Stimulated activated naive CD8-positive, alpha-beta T cell treated with anti-CD3 and anti-CD28 coated beads, Interleukin-15, amount 100 ng/mL, for 72 hours (primary cell): ENCODE measurements around the gene ABHD16B.

ENCODE experiments used
- ATAC-seq: fragments of 150-1000 bp; cut with Tn5 transposase; 2 replicates; pipeline ENCODE4 v1.10.0; 2021; ENCODE audit warnings: mild to moderate bottlenecking, moderate library complexity
- DNase-seq, 2 donors: peaks; one replicate each; pipeline ENCODE4 v3.0.0; 2021 to 2022
- H3K27ac Mint-ChIP-seq, 2 donors: one replicate each; pipeline ENCODE4 v1.8.0; 2022; ENCODE audit warnings: mild to moderate bottlenecking in 2 of 2, mixed read lengths in 2 of 2, moderate library complexity in 2 of 2
- H3K27me3 Mint-ChIP-seq: one replicate; pipeline ENCODE4 v1.8.0; 2022; ENCODE audit warnings: mixed read lengths
- H3K4me1 Mint-ChIP-seq: one replicate; pipeline ENCODE4 v1.8.0; 2022; ENCODE audit warnings: mild to moderate bottlenecking, mixed read lengths
- H3K4me3 Mint-ChIP-seq, 2 donors: one replicate each; pipeline ENCODE4 v1.8.0; 2022; ENCODE audit warnings: mild to moderate bottlenecking in 2 of 2, mixed read lengths in 2 of 2, moderate library complexity in 1 of 2
- H3K9me3 Mint-ChIP-seq, 2 donors: one replicate each; pipeline ENCODE4 v1.8.0; 2022; ENCODE audit warnings: mixed read lengths in 2 of 2

ABHD16B gene

GRCh38 chr20:63861365-63861934 lies at the start of gene ABHD16B:
TSS of gene ABHD16B (plus strand) at chr20:63861498. CDS start at chr20:63861541, 43 bp downstream.
- DNase-seq (no peak), ATAC-seq (no peak)
- Mint-ChIP-seq H3K27ac (peak within 1 kb of the TSS in 1 of 2 donors; percentile 89), H3K4me1 (peaks cover 64% of the 10 kb centered on the region), H3K9me3 (no peaks in the 10 kb centered on the region), H3K27me3 (no peaks in the 10 kb centered on the region), H3K4me3 (no peak within 1 kb of the TSS)

GRCh38 chr20:63814891-63815614 lies 46.2 kb upstream of the ABHD16B start:
- no peaks in the 10 kb centered on the region for H3K4me1 Mint-ChIP-seq
- DNase-seq = no peak
- H3K9me3 Mint-ChIP-seq = no peaks in the 10 kb centered on the region
- H3K27me3 Mint-ChIP-seq = peaks cover 14% of the 10 kb centered on the region
- H3K4me3 Mint-ChIP-seq = no peak overlapping the region
- no peak overlapping the region for H3K27ac Mint-ChIP-seq
- no peak for ATAC-seq

DNA sequence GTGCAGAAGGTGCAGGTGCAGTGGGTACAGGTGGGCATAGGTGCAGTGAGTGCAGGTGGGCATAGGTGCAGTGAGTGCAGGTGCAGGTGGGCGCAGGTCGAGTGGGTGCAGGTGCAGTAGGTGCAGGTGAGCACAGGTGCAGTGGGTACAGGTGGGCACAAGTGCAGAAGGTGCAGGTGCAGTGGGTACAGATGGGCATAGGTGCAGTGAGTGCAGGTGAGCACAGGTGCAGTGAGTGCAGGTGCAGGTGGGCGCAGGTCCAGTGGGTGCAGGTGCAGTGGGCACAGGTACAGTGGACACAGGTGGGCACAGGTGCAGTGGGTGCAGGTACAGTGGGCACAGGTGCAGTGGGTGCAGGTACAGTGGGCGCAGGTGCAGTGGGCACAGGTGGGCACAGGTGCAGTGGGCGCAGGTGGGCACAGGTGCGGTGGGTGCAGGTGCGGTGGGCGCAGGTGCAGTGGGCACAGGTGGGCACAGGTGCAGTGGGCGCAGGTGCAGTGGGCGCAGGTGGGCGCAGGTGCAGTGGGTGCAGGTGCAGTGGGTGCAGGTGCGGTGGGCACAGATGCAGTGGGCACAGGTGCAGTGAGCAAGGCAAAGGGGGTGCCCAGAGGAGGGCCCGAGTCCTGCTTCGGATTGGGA lies 45.6 kb upstream of the ABHD16B start:
- Mint-ChIP-seq H3K9me3 (no peaks in the 10 kb centered on the region), H3K4me1 (no peaks in the 10 kb centered on the region), H3K27ac (no peak overlapping the region), H3K4me3 (no peak overlapping the region), H3K27me3 (peaks cover 14% of the 10 kb centered on the region)
- no peak for DNase-seq
- ATAC-seq = no peak

- Mint-ChIP-seq H3K9me3 (no peaks in the 10 kb centered on the region), H3K27me3 (peaks cover 21% of the 10 kb centered on the region), H3K4me3 (no peak overlapping the region), H3K27ac (no peak overlapping the region), H3K4me1 (no peaks in the 10 kb centered on the region)
- DNase-seq (no peak), ATAC-seq (no peak)
Measured at GRCh38 chr20:63819224-63819921, 41.9 kb upstream of the ABHD16B start.

DNA sequence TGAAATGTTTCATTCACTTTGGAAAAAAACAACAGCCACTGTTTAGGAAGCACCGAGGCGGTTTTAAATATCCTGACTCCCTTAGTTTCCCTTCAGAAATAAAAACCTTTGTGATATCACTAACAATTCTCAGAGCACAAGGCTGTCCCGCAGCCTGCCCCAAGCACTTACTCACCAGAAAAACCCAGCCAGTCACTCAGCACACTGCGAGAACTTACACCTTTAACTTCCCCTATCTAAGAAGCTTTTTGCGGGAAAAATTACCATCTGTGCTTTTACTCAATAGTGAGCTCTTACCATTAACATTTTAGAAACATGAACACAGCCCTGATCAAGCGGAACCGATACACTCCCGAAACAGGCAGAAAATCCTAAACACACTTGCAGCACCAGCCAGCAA lies 39.5 kb upstream of the ABHD16B start:
- Mint-ChIP-seq H3K27ac (peak overlapping the region in 1 of 2 donors; percentile 57), H3K4me3 (no peak overlapping the region), H3K9me3 (no peaks in the 10 kb centered on the region), H3K4me1 (no peaks in the 10 kb centered on the region), H3K27me3 (peaks cover 32% of the 10 kb centered on the region)
- no peak for ATAC-seq
- DNase-seq = no peak

DNA sequence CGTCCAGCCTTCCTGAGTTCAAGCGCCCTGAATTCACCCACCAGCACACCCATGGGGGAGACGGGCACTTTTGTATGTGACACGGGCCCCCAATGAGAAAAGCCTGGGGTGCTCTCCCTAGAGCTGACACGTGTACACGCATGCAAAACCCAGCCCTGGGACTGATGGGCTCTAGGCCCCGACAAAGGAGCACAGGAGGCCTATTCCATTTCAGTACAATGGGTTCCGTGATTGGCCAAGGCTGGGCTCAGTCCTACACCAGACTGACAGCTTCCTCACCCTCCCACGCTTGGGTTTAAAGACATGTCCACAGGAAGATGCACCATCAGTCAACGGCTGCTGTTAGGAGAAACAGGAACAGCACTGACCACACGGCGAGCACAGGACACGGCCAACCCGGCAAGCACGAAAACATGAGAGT lies 39.0 kb upstream of the ABHD16B start:
- Mint-ChIP-seq H3K4me1 (no peaks in the 10 kb centered on the region), H3K27ac (no peak overlapping the region), H3K27me3 (peaks cover 32% of the 10 kb centered on the region), H3K9me3 (no peaks in the 10 kb centered on the region), H3K4me3 (no peak overlapping the region)
- DNase-seq (no peak), ATAC-seq (no peak)

DNA sequence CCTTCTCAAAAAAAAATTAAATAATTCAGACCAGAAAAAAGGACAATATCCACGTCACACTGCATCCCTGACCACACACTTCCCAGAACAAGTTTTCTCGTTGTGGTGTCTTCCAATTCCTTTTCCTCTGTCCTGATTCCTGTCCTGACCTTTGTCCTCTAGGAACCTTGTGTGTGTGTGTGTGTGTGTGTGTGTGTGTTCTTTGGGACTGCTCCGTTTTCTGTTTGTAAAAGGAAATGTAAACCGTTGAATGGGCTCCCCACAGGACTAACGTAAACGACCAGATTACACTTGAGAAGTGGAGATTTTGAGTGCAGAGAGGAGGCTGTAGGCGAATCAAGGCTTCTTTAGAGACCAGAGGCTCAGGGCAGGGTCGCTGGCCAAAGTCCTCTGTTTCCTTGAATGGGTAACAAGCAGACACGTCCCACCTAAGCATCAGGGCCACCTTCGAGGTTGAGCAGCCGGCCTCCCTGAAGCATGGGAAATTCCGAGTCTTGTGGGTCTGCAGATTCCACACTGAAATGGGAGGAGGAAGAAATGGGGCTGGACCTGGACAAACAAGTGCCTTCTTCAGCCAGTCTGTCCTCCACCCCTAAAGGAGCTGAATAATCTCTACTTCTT lies 37.5 kb upstream of the ABHD16B start:
- no peak overlapping the region for H3K4me3 Mint-ChIP-seq
- H3K27ac Mint-ChIP-seq = no peak overlapping the region
- DNase-seq = no peak
- ATAC-seq = no peak
- no peaks in the 10 kb centered on the region for H3K9me3 Mint-ChIP-seq
- H3K4me1 Mint-ChIP-seq = peaks cover under 1% of the 10 kb centered on the region
- H3K27me3 Mint-ChIP-seq = peaks cover 41% of the 10 kb centered on the region

GRCh38 chr20:63825331-63826118 lies 35.8 kb upstream of the ABHD16B start:
- ATAC-seq = no peak
- no peak for DNase-seq
- Mint-ChIP-seq H3K4me3 (no peak overlapping the region), H3K27ac (no peak overlapping the region), H3K27me3 (peaks cover 58% of the 10 kb centered on the region), H3K4me1 (peaks cover 15% of the 10 kb centered on the region), H3K9me3 (no peaks in the 10 kb centered on the region)

GRCh38 chr20:63826753-63827152 lies 34.5 kb upstream of the ABHD16B start:
- DNase-seq (no peak), ATAC-seq (no peak)
- Mint-ChIP-seq H3K4me1 (peaks cover 15% of the 10 kb centered on the region), H3K9me3 (no peaks in the 10 kb centered on the region), H3K27me3 (peaks cover 57% of the 10 kb centered on the region), H3K4me3 (no peak overlapping the region), H3K27ac (no peak overlapping the region)

GRCh38 chr20:63828124-63828523 lies 33.2 kb upstream of the ABHD16B start:
- Mint-ChIP-seq H3K4me1 (peaks cover 15% of the 10 kb centered on the region), H3K27me3 (peaks cover 61% of the 10 kb centered on the region), H3K4me3 (no peak overlapping the region), H3K27ac (no peak overlapping the region), H3K9me3 (no peaks in the 10 kb centered on the region)
- no peak for ATAC-seq
- no peak for DNase-seq

GRCh38 chr20:63828545-63828944 lies 32.8 kb upstream of the ABHD16B start:
- ATAC-seq = no peak
- H3K27ac Mint-ChIP-seq = no peak overlapping the region

GRCh38 chr20:63828951-63829350 lies 32.3 kb upstream of the ABHD16B start:
- Mint-ChIP-seq H3K4me1 (peaks cover 15% of the 10 kb centered on the region), H3K9me3 (no peaks in the 10 kb centered on the region), H3K27ac (no peak overlapping the region), H3K4me3 (no peak overlapping the region), H3K27me3 (peaks cover 69% of the 10 kb centered on the region)
- ATAC-seq (no peak), DNase-seq (no peak)

More at GRCh38 chr20:63828545-63828944, 32.8 kb upstream of the ABHD16B start:
- peaks cover 15% of the 10 kb centered on the region for H3K4me1 Mint-ChIP-seq
- no peaks in the 10 kb centered on the region for H3K9me3 Mint-ChIP-seq
- H3K4me3 Mint-ChIP-seq = no peak overlapping the region
- DNase-seq = no peak
- peaks cover 65% of the 10 kb centered on the region for H3K27me3 Mint-ChIP-seq

GRCh38 chr20:63829603-63829944 lies 31.7 kb upstream of the ABHD16B start:
- Mint-ChIP-seq H3K27me3 (peaks cover 76% of the 10 kb centered on the region), H3K4me1 (peaks cover 15% of the 10 kb centered on the region), H3K4me3 (peak overlapping the region; percentile 88 to 89), H3K27ac (no peak overlapping the region), H3K9me3 (no peaks in the 10 kb centered on the region)
- no peak for ATAC-seq
- no peak for DNase-seq

DNA sequence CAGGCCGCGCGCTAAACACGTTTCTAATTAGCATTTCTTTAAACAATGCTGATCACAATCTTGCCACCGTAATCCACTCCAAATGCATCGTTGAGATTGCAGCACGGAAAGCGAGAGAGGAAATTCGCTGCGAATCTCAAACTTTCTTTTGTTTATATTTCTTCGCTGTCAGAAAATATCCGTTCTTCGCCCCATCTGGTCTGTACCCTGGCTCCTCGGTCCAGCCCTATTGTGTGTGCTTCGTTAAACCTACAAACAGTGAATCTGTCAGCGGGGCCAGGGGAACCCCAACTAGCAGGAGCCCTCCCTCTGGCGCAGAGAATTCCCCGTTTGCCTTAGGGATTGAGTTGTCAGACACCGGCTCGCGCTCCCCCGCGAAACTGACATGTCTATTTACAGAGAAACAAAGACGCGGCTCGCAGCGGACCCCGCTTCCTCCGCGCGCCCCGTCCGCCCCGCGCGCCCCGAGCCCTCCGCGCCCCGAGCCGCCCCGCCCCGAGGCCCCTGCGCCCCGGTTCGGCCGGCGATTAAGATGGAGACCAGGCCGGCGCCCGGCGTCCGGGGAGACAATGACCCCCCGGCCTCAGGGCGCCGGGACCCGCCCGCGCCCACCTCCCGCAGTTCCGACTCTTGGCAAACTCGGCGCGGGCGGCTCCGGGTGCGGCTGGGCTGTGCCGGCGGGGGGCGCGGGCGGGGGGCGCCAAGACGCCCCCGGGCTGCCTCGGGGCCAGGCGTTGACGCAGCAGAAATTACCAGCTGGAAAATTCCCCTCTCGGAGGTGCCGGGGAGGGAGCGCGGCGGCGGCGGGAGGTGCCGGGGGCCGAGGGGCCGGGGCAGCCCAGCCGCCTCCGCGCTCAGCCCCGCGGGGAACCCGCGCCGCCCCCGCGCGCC lies 31.1 kb upstream of the ABHD16B start:
- H3K4me3 Mint-ChIP-seq = peak overlapping the region; percentile 88 to 89
- DNase-seq = no peak
- H3K9me3 Mint-ChIP-seq = no peaks in the 10 kb centered on the region
- H3K27me3 Mint-ChIP-seq = peaks cover 73% of the 10 kb centered on the region
- peaks cover 15% of the 10 kb centered on the region for H3K4me1 Mint-ChIP-seq
- H3K27ac Mint-ChIP-seq = no peak overlapping the region
- ATAC-seq = peak; percentile 22
